Fibroblast of mammary gland (primary cell): ENCODE results near the gene GIGYF2.
A peak's percentile ranks its signal among the peaks of the same experiment; 100 is the strongest.
"Not testable (repeated sequence)": the region's sequence is repeated elsewhere in the genome, so short reads cannot be mapped to it uniquely, and the experiment has no call there.

Experiments
- DNase-seq: peaks from one replicate; pipeline ENCODE4 v3.0.0-alpha.2; 2010; ENCODE audit warnings: low read depth
- H3K4me3 ChIP-seq: 2 replicates; pipeline ENCODE4 v1.5.1; 2011; ENCODE audit warnings: low read depth, mild to moderate bottlenecking, low read length, moderate library complexity; ENCODE audit not compliant: control insufficient read depth
- TF ChIP-seq, protein P1 (sequence below): conservative IDR thresholded peaks from 2 replicates; pipeline ENCODE4 v1.5.1; 2011; ENCODE audit warnings: low read depth, low read length, inconsistent platforms; ENCODE audit not compliant: control insufficient read depth, insufficient read depth

GIGYF2 gene

DNA sequence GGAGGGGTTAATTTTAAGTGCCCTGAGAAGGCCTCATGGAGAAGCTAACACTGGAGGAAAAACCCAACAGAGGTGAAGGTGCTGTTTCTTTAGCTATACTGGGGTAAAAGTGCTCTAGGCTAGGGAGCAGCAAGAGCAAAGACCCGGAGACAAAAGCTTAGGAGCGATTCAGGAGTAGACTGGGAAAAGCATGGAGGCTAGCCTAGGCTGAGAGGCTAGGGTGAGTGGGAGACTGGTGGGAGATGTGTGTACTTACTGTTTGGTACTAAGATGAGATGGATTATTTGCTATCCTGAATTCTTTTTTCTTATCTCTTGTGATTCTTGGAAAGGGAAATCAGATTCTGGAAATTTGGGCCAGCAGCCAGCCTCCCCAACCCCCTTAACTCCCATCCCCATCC, 2.0 kb downstream of the GIGYF2 start:
- DNase-seq = no peak
- TF ChIP-seq, protein P1, sequence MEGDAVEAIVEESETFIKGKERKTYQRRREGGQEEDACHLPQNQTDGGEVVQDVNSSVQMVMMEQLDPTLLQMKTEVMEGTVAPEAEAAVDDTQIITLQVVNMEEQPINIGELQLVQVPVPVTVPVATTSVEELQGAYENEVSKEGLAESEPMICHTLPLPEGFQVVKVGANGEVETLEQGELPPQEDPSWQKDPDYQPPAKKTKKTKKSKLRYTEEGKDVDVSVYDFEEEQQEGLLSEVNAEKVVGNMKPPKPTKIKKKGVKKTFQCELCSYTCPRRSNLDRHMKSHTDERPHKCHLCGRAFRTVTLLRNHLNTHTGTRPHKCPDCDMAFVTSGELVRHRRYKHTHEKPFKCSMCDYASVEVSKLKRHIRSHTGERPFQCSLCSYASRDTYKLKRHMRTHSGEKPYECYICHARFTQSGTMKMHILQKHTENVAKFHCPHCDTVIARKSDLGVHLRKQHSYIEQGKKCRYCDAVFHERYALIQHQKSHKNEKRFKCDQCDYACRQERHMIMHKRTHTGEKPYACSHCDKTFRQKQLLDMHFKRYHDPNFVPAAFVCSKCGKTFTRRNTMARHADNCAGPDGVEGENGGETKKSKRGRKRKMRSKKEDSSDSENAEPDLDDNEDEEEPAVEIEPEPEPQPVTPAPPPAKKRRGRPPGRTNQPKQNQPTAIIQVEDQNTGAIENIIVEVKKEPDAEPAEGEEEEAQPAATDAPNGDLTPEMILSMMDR = no peak
- peak overlapping the region; percentile 95 for H3K4me3 ChIP-seq

DNA sequence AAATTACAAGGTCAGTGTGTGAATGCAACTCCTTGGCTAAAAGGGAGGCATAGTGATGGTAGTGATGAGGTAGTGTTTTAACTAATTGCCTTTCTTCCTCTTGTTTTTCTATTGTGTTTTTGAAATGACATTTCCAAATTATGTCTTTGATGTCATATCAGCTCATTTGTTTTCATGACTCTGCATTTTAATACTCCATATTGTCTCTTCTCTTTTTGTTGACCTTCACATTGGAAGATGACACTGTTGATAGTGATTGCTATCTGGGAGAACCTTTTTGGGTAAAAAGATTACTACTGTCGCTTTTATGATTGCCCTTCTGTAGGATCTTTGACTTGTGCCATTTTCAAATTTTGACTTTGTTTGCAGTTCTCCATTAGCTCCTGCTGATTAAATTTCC, 3.0 kb downstream of the GIGYF2 start:
- no peak for DNase-seq
- TF ChIP-seq, protein P1 = no peak
- H3K4me3 ChIP-seq = no peak overlapping the region

DNA sequence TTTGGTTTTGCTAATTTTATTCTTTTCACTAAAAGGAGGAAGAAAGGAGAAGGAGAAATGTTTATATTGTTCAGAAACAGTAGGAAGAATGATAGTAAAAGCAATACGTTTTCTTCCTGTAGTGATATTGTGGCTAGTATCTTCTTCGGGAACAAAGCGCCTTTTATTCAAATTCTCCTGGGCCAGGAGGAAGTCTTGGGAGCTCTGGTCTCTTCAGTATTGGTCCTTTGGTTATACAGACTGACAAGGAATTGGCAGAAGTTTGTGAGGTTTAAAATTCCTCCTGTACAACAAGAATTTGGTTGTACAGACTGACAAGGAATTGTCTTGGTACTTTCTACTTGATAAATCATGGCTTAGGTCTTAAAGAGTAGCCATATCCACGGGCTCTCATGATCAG, 9.9 kb downstream of the GIGYF2 start:
- no peak for DNase-seq
- no peak overlapping the region for H3K4me3 ChIP-seq
- TF ChIP-seq, protein P1 = no peak

DNA sequence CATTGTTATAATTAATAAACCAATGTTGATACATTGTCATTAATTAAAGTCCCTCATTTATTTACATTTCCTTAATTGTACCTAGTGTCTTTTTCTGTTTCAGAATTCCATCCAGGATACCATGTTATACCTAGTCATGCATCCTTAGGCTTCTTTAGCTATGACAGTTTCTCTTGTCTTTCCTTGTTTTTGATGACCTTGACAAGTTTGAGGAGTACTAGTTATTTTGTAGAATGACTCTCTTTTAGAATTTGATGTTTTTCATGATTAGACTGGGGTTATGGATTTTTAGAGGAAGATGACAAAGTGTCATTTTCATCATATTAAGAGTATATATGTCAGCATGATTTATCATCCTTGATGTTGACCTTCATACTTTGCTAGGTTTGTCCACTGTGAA, 16.4 kb downstream of the GIGYF2 start:
- TF ChIP-seq, protein P1 = no peak
- no peak for DNase-seq
- no peak overlapping the region for H3K4me3 ChIP-seq

DNA sequence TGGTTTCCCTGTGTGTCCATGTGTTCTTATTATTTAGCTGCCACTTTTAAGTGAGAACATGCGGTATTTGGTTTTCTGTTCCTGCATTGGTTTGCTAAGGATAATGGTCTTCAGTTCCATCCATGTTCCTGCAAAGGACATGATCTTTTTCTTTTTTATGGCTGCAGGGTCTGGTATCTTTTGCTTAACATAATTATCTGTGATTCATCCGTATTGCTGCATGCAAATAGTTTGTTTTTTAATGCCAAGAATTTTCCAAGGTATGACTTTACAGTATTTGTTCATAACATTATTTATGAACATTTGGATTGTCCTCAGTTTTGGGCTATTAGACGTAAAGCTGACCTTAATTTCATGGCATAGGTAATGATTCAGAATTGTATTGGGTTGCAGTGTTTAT, 17.8 kb downstream of the GIGYF2 start:
- H3K4me3 ChIP-seq = no peak overlapping the region
- TF ChIP-seq, protein P1 = no peak
- DNase-seq = peak; percentile 11

DNA sequence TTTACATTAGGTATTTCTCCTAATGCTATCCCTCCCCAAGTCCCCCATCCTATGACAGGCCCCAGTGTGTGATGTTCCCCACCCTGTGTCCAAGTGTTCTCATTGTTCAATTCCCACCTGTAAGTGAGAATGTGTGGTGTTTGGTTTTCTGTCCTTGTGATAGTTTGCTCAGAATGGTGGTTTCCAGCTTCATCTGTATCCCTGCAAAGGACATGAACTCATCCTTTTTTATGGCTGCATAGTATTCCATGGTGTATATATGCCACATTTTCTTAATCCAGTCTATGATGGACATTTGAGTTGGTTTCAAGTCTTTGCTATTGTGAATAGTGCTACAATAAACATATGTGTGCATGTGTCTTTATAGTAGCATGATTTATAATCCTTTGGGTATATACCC, 22.9 kb downstream of the GIGYF2 start:
- not testable (repeated sequence) for H3K4me3 ChIP-seq, DNase-seq

DNA sequence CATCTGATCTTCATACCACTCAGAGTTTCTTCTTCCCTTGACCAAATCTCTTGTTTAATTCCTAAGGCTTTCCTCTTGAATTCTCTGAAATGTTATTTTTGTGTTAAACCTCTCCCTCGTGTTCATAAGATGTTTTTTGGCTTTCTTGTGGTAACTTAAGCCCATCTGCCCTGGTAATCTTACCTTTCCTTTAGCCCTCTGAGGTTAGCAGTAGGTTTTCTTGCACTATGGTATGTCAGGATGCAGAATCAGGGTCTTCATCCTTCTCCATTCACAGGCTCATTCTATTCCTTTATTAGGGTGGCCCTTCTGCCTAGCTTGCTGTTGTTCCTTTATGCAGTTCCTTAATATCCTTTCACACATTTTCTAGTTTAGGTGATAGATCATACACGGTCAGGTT, 24.1 kb downstream of the GIGYF2 start:
- DNase-seq = no peak
- no peak overlapping the region for H3K4me3 ChIP-seq
- TF ChIP-seq, protein P1 = no peak

DNA sequence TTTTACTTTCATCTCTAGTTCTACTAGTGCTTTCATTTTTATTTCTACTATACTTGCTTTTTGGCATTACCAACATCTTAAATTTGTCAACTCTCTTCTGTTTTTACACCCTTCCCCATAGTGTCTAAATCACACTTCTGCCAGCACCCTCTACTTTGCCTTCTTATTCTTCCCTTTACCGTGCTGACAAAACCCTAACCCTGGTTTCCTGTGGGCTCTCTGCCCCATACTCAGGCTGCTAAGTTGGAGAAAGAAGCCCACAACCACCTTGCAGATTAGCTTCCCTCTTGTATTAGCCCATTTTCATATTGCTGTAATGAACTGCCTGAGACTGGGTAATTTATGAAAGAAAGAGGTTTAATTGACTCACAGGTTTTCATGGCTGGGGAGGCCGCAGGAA, 24.8 kb downstream of the GIGYF2 start:
- no peak overlapping the region for H3K4me3 ChIP-seq
- DNase-seq = no peak
- TF ChIP-seq, protein P1 = no peak
